ENCODE results near the gene CYP26B1.

GRCh38 chr2:72180351-72180750 is 32.7 kb upstream of the CYP26B1 start:
- TF ChIP-seq CTCF (optimal IDR thresholded peaks at IDR 0.05 in 1 of 3, IDR thresholded peaks at IDR 0.05 in 1 of 3, conservative IDR thresholded peaks at IDR 0.05 in 1 of 3; ENCODE audit: extremely low read depth in 1 of 3, insufficient read depth in 2 of 3, low read length in 3 of 3) (no peak), EZH2 (IDR thresholded peaks at IDR 0.05; ENCODE audit: low read length) (no peak)

All from keratinocyte (primary cell).